ENCODE measurements around the gene POLR3B. TPM values are rescaled to one million over a fixed set of nuclear protein-coding genes. Genes with fewer than 3 reads are reported as not detected.

POLR3B gene
- 1 to 10 TPM; 7.7 to 7.9 TPM for total RNA-seq

DNA sequence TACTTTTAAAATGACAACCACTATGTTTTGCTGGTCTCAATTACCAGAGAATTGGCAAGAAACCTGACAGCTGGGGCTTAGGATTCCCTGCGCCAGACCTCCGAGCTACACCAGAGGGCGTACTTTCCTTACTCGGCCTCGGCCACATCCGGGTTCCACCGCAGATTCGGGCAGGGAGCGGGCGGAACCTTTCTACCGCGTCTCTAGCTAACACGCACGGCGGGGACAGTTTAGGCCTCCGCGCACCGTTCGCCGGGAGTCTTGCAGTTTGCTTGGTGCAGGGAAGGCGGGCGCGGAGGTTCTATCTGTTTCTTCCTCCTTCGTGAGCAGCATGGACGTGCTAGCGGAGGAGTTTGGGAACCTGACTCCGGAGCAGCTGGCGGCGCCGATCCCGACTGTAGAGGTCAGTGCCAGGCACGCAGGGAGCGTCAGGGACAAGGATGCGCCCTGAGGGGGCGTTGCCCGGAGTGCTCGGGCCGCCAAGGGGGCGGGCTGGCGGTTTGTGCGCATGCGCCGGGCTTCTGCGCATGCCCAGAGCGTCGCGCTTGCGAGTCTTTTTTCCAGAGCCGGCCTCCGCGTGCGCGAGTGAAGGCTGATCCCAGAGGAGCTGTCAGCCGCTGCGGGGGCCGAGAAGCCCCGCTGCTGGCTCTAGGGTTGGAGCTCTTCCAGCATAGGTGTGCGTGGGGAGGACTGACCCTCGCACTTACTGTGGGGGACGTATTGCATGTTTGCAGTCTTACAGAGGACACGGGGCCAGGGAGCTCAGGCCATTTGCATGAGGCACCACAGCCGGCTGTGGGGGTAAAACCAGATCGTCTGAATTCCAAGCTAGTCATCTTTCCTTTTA is at the start of gene POLR3B:
POLR3B (plus strand) TSS at position 200 of the 847 bp plus-strand sequence; CDS start at position 332, 132 bp downstream.

Other genes starting within 250 kb of the POLR3B start
- gene NUAK1, start 218.8 kb upstream of the POLR3B start, total RNA-seq: 1 to 10 TPM in 1 of 2 donors, under 1 TPM in 1; 0.69 to 2.7 TPM
- gene CKAP4, start 109.7 kb upstream of the POLR3B start, total RNA-seq: 10 to 100 TPM; 37.0 to 40.3 TPM
- gene TCP11L2, start 55.0 kb upstream of the POLR3B start, total RNA-seq: 10 to 100 TPM in 1 of 2 donors, 1 to 10 TPM in 1; 5.3 to 16.5 TPM
- not detected for gene RFX4, start 225.3 kb downstream of the POLR3B start, total RNA-seq

Measured in melanocyte of skin (primary cell).